HG03039 (cell line): Measurements from ENCODE around the gene EEF1AKMT3.
"Not testable (repeated sequence)": the region's sequence is repeated elsewhere in the genome, so short reads cannot be mapped to it uniquely, and the experiment has no call there.

Experiments
- ATAC-seq: cut with Tn5 transposase; IDR thresholded peaks from one replicate; pipeline ENCODE4 v1.9.1; 2021; ENCODE audit warnings: mild to moderate bottlenecking, moderate library complexity; ENCODE audit not compliant: unreplicated experiment

The EEF1AKMT3 gene

DNA sequence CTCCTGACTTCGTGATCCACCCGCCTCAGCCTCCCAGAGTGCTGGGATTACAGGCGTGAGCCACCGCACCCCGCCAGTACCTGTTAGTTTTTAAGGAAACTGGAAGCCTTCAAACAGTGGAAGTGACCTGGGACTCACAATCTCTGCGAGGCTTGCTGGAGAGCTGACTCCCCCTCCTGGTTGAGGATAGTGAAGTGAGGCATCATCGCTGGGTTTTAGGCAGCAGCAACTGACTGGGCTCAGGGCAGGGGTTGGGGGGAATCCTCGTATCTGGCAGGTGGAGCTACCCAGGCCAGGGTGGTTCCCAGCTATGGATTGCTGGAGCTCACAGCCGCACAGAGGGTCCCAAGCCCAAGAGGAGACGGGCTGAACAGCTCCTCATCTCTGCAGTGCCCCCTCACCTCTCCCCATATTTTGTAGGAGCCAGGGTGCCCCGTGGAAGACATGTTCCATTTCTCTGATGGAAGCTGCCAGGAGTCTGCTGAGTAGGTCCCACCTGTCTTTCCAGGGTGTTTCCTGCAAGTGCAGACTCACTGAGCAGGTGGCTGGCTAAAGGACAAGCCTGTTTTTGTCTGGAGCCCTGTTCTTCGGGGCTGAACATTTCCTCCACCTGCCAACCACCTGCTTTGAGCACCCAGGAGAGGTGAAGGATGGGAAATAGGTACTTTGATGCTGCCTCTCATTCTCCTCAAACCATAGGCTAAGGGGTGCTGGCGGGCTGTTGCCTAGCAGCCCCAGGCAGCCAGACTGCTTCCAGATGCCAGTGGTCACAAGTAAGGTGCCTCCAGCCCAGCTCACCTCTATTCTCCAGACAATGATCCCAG, 43.0 kb downstream of the EEF1AKMT3 start:
- no peak for ATAC-seq

- ATAC-seq = no peak
Measured at GRCh38 chr12:57816001-57816854, 43.8 kb downstream of the EEF1AKMT3 start.

- ATAC-seq = no peak
Measured at GRCh38 chr12:57816855-57817151, 44.4 kb downstream of the EEF1AKMT3 start.

- no peak for ATAC-seq
Measured at GRCh38 chr12:57817261-57817989, 45.0 kb downstream of the EEF1AKMT3 start.

DNA sequence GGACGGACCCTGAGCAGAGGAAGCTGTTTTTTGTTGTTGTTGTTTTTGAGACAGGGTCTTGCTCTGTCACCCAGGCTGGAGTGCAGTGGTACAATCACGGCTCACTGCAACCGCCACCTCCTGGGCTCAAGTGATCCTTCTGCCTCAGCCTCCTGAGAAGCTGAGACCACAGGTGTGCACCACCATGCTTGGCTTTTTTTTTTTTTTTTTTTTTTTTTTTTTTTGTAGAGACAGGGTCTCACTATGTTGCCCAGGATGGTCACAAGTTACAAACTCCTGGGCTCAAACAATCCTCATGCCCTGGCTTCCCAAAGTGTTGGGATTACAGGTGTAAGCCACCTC, 45.5 kb downstream of the EEF1AKMT3 start:
- not testable (repeated sequence) for ATAC-seq

GRCh38 chr12:57820119-57820518, 47.7 kb downstream of the EEF1AKMT3 start:
- ATAC-seq = not testable (repeated sequence)

- ATAC-seq = not testable (repeated sequence)
Measured at GRCh38 chr12:57821015-57821414, 48.6 kb downstream of the EEF1AKMT3 start.

GRCh38 chr12:57821474-57822214, 49.2 kb downstream of the EEF1AKMT3 start:
- no peak for ATAC-seq

GRCh38 chr12:57822392-57823130, 50.1 kb downstream of the EEF1AKMT3 start:
- ATAC-seq = no peak

- ATAC-seq = no peak
Measured at GRCh38 chr12:57823131-57823907, 50.9 kb downstream of the EEF1AKMT3 start.

GRCh38 chr12:57823908-57824640, 51.7 kb downstream of the EEF1AKMT3 start:
- ATAC-seq = no peak

DNA sequence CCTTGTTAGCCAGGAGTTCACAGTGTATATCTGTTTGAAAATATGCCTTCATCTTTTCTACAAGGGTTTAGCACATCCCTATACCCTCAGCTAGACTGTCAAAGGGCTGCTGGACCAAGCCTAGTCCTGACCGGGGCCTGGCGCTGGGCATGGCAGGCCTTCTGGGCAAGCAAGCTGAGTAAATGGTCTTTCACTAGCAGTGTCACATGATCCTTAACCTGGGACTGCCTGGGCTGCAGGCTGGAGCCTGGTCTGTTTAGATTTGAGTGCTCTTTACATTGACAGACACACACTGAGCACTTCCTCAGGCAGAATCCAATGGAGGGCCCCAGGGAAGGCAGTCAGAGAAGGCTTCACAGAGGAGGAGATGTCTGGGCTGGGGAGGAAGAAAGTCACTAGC, 53.0 kb downstream of the EEF1AKMT3 start:
- ATAC-seq = no peak

GRCh38 chr12:57826400-57826799, 54.0 kb downstream of the EEF1AKMT3 start:
- no peak for ATAC-seq

DNA sequence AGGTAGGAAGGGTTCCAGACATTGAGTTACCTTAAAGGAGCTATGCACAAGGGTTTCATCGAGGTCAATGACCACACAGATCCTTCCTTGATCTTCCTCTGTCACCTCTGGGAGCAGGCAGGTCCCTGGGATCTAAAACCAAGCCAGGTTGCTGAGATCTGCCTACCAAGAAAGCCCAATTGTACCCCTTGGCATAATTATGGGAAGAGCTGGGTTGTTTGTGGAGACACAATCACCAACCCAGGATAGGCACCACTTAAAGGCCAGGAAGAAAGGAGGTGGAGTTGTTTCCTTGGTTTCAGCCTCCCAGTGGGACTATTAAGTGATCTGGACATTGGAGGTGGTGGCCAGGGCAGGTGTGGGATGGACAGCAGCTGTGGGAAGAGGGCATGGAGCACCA, 54.6 kb downstream of the EEF1AKMT3 start:
- ATAC-seq = no peak

GRCh38 chr12:57829025-57829777, 56.8 kb downstream of the EEF1AKMT3 start:
- no peak for ATAC-seq

GRCh38 chr12:57830393-57830792, 58.0 kb downstream of the EEF1AKMT3 start:
- ATAC-seq = no peak
